Measurements from ENCODE around the gene HMGCLL1.

HMGCLL1 gene

DNA sequence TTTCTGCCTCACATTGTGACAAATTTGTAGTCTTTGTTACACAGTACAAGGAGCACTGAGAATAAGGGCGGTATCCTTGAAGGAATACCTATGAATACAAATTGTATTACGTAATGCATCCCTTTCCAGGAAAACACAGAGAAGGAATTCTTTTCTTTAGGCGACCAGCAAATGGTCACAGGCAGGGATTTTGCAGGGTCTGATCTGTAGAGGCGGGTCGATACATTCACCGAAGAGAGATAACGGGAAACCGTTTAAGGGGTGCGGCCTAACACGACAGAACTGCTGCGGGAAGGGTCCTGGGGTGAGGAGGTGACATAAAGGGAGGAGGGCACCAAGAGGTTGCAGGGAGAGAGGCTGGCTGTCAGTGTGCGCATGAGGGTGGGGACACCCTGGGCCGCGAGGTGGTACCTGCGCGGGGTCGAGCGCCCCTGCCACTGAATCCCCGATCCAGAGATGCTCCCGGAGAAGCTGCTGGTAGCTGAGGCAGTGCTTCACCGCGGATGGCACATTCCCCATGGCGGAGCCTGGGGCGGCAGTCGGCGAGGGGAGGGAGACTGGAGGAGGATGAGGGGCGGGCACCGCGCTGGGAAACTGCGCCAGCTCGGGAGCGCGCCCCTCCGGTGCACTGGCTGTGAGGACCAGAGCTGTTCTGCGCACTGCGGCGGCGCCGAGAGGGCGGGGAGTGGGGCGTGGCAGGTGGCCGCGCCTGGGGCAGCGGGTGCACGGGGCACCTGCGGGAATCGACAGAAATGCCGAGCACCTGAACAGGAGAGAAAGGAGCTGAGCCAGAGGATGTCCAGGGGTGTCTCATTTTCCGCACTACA is at the start of gene HMGCLL1:
HMGCLL1 (minus strand) TSS at position 656 of the 827 bp plus-strand sequence; CDS start at position 519, 137 bp downstream.
- no peak for DNase-seq

DNA sequence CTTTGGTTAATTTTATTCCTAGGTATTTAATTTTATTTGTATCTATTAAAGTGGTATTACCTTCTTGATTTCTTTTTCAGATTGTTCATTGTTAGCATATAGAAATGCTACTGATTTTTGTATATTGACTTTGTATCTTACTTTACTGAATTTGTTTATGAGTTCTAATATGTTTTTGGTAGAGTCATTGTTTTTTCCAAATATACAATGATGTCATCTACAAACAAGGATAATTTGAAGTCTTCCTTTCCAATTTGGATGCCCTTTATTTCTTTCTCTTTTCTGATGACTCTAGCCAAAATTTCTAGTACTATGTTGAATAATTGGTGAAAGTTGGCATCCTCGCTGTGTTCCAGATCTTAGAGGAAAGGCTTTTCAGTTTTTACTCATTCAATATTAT is 43.0 kb upstream of the HMGCLL1 start:
- DNase-seq: no peak

DNA sequence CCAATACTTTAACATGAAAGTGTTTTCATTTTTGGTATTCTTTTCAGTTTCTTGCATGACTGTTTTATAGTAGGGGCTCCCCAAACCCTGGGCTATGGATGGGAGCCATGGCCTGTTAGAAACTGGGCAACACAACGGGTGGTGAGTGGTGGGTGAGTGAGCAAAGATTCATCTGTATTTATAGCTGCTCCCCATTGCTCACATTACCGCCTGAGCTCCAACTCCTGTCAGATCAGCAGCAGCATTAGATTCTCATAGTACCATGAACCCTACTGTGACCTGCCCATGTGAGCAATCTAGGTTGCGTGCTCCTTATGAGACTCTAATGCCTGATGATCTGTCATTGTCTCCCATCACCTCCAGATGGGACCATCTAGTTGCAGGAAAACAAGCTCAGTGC is 42.3 kb upstream of the HMGCLL1 start:
- DNase-seq: no peak

DNA sequence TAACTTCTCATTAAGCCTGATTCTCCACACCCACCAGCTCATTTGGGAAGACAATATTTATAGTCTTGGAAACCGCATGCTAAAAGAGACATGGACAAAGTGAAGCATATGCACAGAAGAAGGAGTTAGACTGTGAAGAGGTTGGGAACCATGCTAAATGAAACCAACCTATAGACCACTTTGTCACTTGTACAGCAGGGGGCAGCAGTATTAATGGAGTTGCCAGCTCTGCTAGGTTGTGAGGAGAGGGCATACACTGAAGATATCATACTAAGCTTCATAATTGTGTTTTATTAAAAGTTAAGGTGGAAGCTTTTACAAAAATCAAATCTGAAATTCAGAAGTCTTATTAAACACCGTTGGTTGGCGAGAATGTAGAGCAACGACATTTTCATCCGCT is 38.3 kb upstream of the HMGCLL1 start:
- no peak for DNase-seq

DNA sequence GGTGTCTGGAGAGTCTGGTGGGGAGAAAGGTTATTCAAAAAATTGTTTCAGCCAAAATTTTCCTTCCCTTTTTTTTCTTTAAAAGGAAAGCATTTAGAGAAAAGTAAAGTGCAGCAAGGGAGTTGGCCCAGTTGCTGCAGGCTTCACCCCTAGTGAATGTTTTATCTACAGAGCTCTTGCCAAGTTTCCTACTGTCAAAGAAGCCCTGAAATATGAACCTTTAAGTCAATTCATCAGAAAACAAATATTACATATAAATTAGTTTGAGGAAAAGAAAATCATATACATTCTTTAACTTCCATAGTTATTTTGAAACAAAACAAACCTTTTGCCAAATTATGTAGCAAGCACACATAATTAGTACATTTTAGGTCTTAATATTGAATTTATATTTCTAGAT is 25.0 kb upstream of the HMGCLL1 start:
- DNase-seq: no peak

DNA sequence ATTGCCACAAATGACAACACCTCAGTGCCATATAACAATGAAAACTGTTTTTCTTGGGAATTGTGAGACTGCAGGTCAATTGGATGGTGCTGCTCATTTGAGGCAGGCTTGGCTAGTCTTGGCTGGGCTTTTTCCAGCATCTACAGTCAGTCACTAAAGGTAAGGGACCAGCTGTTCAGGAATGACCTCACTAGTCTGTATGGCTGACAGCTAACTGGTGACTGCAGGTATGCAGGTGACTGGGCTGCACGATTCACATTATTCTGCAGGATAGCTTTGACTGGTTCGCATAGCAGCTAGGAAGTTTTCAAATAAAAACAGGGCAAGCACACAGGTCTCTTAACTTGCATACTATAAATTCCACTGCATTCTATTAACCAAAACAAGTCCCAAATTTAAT is 22.1 kb upstream of the HMGCLL1 start:
- DNase-seq: no peak

DNA sequence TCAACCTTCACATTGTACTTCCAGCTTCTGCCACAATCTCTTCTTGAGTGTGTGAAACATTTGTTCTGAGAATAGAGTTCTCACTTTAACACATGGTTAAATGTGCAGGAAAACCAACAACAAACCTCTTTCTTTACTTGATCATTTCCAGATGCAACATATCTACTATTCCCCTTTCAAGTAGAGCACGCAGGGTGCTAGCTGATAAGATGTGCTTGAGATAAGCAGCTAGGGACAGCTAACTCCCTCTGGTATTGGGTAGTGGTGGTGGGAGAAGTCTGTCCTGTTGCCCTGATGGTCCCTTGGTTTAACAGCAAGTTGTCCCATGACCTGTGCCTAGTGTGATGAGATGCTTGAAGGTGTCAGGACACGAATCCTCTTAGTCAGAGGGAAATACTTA is 15.4 kb upstream of the HMGCLL1 start:
- DNase-seq: no peak

DNA sequence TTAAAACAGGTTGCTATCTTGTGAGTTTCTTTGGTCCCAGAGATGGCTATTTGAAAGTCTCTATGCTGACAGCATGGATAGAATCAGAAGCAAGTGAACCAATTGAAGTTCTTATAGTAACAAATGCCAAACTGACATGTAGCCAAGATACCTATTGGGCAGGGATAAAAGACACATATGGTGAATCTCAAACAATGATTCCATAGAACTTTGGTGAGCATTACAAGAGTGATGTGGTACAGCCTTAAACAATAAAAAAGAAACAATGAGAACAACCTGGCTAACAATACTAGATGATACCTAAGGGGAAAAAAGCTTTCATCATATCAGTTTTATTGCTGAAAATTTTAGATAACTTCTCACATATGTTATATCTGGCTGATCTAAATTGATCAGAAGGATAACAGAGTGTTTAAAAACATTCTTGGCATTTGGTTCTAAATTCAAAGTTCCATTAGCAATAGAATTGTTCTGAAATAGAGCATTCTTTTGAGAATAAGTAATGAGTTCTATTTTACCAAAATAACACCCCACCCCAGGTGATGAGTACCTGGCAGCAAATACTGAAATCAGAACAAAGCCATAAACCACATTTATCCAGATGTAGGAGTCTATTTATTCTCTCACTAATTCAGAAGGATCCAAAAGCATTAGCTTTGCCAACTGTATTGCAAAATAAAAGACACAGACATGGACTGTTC is 5.8 kb upstream of the HMGCLL1 start:
- DNase-seq: no peak

DNA sequence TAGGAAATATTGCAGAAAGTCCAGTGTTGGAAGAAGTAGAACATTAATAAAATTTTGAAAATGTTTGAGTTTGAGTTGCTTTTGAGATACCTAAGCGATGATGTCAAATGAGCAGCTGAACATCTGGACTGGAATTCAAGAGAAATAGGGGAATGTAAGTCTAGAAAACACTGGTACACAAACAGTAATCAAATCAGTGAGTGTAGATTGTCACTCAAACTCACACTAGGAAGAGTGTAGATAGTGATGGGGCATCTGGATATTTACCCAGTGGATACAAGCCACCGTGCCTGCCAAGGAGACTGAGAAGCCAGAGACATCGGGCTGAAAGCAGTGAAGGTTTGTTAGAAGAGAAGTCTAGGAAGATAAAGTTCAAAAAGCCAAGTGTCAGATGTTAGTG is 2.2 kb downstream of the HMGCLL1 start:
- DNase-seq: no peak

DNA sequence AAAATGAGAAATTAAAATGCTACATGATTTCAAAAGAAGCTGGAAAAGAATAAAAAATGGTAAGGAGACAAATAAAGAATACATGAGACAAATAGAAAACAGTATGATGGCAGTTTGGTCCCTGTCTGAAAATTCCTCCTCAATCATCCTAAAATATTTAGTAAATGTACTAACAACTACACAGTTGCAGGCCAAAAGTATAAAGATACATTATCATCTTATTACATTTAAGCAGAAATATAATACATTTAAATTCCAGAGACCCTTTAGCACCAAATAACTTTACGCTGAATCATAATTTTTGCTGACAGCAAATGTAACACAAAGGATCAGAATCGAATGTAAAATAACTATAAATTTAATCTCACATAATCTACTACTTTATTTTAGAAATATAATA is 4.4 kb downstream of the HMGCLL1 start:
- DNase-seq: no peak

DNA sequence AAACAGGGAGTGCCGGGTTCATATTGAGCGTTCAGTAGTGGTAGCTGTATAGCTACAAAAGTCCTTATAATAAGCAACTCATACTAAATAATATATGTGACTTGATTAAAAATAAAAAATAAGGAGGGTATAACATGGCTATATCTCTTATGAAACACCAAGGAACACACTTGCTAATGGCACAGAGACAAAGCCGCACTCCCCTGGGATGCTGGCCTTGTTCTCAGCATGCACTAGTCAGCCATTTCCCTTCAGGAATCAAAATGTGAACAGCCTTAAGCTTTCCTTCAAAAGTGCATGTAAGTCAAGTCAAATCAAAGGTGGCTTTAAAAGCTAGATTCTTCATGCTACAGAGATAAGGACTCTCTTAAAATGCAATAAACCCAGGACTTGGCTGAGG is 9.4 kb downstream of the HMGCLL1 start:
- no peak for DNase-seq

DNA sequence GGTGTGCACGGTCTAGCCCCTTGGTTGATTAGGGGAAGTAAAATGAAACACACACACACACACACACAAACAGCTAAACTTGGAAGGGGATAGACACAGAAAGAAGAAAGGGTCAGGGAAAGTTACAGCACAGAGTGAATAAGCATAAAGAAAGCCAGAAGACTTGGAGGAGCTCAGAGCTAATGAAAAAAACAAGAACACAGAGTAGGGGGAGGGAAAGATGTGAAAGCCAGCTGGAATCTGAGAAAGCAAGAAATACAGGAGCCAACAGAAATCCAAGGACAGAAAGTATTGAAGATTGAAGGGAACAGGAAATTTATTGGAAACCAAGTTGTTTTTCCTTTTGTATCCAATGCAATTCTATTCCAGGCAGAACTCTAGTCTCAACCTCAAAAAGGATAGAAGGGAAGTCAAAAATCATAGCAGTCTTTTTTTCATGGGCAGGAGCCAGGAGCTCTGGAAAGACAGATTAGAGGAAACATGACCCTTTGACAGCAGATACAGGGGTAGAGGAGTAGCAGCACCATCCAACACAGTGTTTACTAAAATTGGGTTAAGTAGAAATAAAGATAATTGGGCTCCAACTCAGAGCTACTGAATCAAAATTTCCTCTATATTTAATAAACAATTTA is 10.1 kb downstream of the HMGCLL1 start:
- DNase-seq: no peak

DNA sequence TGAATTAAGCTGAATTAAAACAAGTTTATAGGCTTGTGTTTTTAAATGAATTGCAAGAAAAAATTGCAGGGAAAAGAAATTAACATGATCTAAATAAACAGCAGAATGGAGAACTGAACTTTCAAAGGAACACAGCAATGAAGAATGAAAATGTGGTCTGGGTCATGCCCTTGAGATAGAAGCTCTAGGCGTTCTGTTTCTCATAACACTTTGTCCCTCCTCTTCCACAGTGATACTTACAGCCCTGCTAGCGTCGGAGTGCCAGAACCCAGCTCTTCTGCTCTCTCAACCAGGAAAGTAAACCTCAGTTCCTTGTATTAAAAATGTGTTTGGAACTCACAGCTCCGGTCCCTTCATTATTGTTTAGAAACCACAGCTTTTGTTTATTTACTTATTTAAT is 11.4 kb downstream of the HMGCLL1 start:
- no peak for DNase-seq

DNA sequence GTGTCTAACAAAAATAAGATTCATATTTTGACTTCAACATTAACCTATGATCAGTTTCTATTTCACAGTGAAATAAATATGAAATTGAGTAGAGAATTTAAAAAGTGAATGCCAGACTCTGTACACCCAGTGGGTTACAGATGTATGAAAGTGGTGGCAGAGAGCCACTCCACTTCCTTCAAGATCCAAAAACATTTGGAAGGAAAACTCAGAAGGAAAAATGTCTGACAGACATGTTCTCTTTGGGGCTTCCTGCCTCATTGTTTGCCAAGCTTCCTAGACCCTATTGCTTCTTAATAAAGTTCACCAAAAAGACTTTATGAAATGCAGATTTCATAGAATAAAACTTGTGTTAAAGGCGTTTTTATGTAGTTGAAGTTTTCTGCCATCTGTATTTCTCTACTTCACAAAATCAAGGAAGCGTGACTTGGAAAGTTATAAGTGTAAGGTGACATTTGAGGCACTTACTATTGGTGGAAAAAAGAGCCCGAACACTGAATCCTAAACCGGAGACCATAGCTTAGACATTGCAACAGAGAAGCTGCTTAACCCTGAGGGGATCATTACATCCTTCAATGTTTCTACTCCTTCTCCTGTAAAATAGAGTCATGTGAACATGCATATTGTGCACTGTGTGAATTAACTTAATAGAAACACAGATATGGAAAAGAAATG is 12.8 kb downstream of the HMGCLL1 start:
- DNase-seq: no peak

DNA sequence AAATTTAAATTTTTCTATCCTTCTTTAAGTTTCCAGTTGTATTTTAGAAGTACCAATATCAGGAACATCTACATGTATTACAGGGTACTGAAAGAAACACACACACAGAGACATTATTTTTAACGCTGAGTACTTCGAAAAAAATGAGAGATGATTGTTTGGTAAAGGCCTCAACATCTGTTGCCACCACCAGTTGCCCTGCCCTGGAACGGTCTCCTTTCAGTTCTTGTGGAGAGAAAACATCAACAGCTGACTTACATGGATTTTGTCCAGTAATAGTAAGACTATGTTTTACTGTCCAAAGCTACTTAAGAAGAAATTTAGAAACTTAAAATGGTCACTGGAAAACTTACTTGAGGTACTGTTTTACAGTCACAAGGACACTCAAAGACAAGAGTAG is 16.7 kb downstream of the HMGCLL1 start:
- no peak for DNase-seq

DNA sequence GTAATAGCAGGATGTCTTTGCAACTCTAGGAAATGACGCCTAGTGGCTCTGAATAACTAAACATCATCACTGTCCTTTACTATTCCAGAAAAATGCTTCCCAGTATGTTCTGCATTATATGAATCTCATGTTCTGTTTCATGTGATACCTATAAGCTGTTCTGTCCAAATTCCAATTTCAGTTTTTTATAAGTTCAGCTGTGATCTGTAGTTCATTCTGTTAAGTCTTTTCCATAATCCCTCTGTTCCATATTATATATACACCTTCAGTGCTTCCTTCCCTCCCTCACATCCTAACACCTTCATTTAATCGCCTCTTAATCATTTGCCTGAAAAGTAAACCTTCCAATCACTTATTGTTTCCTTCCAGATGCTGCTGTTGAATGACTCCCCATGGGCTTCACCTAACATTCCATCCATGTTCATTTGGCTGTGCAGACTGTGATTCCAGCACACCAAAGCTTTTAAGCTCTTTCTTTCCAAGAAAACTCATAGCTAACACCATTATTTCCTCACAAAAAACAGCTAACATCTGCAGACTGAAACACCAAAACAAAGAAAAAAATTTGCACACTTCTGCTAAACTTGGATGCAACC is 18.6 kb downstream of the HMGCLL1 start:
- no peak for DNase-seq

DNA sequence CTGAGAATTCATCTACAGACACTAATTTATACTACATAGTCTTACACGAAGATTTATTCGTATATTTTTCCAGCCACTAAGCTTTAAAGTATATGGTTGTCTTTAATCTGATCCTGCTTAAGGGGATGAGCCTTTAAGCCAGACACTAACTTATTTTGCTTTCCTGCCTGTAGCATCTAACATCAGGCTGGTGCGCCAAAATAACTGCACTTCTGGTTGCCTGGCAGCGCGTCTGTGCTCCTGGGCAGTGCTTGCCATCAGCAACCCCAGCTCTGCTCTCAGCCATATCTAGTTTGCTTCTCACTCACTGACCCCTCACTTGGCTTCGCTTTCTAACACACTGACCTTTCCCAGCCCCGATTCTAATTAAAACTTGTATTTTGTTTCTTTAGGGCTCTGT is 21.8 kb downstream of the HMGCLL1 start:
- no peak for DNase-seq

DNA sequence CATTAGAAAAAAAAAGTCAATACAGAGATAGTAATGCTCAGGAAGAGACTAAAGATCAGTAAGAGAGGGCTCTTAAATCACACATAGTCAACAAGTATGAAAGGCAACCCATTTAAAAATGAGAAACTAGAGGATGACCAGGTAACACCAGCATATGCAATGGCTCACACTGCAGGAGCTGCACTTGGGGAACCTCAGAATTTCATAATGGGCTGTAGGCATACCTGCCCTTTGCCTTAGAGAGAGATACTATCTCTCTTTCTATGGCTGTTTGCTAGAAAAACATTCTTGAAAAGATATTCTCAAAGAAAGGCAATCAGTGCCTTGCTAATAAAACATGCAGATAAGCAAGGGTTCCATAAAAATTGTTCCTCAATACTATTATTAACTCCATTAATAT is 33.2 kb downstream of the HMGCLL1 start:
- no peak for DNase-seq

DNA sequence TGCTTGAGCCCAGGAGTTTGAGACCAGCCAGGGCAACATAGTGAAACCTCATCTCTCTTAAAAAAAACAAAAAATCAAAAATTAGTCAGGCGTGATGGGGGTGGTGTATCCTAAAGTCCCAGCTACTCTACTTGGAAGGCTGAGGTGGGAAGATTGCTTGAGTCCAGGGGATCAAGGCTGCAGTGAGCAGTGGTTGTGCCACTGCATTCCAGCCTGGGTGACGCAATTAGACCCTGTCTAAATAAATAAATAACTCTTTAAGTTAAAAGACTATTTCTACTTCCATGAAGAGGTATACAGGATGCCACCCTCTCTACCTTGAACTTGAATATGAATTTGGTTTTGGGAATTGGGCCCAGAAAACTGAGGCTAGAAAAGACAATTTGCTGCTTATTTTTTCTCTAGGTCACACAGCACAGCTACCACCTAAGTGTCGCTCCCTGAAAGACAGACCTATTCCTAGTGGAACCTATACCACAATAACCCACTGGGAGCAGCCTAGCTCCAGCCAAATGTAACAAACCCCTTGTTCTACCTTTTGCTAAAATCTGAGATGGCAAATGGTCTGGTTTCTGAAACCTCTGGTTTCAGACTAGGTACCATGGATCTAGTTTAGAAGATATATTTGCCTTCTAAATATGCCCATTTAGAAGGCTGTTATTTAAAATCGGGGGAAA is 35.2 kb downstream of the HMGCLL1 start:
- no peak for DNase-seq

DNA sequence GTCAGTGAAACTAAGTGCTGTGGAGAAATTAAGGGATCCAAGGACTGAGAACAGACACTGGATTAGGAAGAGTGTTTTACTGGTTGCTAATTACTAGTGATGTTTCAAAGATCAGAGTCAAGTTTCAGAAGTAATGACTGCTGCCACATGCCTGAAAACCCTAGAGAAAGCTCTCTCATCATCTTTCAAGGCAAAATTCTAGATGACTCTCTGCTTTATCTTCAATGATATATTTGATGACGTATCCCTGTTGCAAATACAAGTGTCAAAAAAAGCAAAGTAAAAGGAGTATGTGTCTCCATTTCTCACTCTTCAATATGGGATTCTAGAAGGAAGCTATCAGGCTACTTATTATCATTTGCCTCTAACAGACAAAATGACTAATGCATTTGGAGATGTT is 38.0 kb downstream of the HMGCLL1 start:
- DNase-seq: no peak

DNA sequence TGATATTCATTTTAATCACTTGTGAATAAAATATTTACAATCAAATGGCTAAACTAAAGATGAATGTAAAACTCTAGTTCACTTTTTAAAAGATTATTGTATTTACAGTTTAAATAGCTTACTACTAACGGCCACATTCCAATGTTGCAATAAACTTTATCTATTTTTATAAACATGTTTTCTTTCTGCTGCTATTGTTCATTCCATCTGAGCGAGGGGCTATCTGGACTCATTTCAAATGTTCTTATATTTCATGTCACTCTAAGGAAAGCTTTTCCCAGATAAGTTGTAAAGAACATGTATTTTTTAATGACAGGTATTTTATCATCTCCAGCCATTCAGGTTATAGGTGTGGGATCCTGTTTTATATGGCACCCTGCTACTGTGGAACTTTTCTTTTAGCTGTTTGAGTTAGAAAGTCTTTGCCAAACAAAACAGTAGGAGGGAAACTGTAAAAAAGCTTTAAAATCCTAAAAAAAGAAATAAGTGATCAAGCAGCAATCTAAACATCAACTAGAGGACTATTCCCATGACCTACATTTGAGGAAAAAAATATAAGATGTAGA is 42.5 kb downstream of the HMGCLL1 start:
- DNase-seq: no peak

DNA sequence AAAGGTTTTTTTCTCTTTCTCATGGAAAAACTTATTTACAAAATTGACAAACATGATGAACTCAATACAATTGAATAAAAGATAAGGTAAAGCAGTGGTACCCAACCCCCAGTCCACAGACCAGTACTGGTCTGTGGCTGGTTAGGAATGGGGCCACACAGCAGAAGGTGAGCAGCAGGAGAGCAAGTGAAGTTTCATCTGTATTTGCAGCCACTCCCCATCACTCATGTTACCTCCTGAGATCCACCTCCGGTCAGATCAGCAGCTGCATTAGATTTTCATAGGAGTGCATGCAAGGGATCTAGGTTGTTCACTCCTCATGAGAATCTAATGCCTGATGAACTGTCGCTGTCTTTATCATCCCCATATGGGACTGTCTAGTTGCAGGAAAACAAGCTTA is 47.5 kb downstream of the HMGCLL1 start:
- no peak for DNase-seq

All from activated CD4-positive, CD25-positive, alpha-beta regulatory T cell (primary cell).